GM23338 (cell line): ENCODE data around the gene GRID2IP. TPM values are rescaled to one million over a fixed set of nuclear protein-coding genes. Genes with fewer than 3 reads are reported as not detected.

Experiments used
- ATAC-seq: fragments of 200-7000 bp; cut with Tn5 transposase; 3 replicates; pipeline ENCODE4 v1.9.1; 2020
- DNase-seq: peaks from one replicate; pipeline ENCODE4 v3.0.0-alpha.2; 2015; ENCODE audit warnings: low spot score
- H2AFZ ChIP-seq: fragments of 200-600 bp; sonication (generic); 2 replicates; pipeline ENCODE4 v1.8.0; 2016; ENCODE audit warnings: antibody characterized with exemption, mild to moderate bottlenecking, moderate library complexity
- H3F3A ChIP-seq: fragments of 200-600 bp; sonication (generic); replicated peaks from 2 replicates; pipeline ENCODE4 v1.8.0; 2017; ENCODE audit warnings: antibody characterized with exemption, mixed run types, low read depth
- H3K27ac ChIP-seq: fragments of 200-600 bp; sonication (generic); 2 replicates; pipeline ENCODE4 v1.6.1; 2016; ENCODE audit warnings: low read depth
- H3K27me3 ChIP-seq: fragments of 200-600 bp; sonication (generic); 2 replicates; pipeline ENCODE4 v1.8.0; 2016; ENCODE audit warnings: mild to moderate bottlenecking, mixed run types, moderate library complexity; ENCODE audit not compliant: insufficient read depth
- H3K36me3 ChIP-seq: fragments of 200-600 bp; sonication (generic); 2 replicates; pipeline ENCODE4 v1.8.0; 2016; ENCODE audit warnings: mild to moderate bottlenecking; ENCODE audit not compliant: insufficient read depth
- H3K4me1 ChIP-seq: fragments of 200-600 bp; sonication (generic); 2 replicates; pipeline ENCODE4 v1.8.0; 2016; ENCODE audit warnings: mild to moderate bottlenecking, moderate library complexity; ENCODE audit not compliant: insufficient read depth
- H3K4me2 ChIP-seq: fragments of 200-600 bp; sonication (generic); 2 replicates; pipeline ENCODE4 v1.7.1; 2017; ENCODE audit warnings: mixed run types
- H3K4me3 ChIP-seq: fragments of 200-600 bp; sonication (generic); 2 replicates; pipeline ENCODE4 v1.6.1; 2016; ENCODE audit warnings: mixed run types
- H3K79me2 ChIP-seq: fragments of 200-600 bp; sonication (generic); replicated peaks from 2 replicates; pipeline ENCODE4 v1.8.0; 2017; ENCODE audit warnings: mild to moderate bottlenecking; ENCODE audit not compliant: insufficient read depth
- H3K9me2 ChIP-seq: fragments of 200-600 bp; sonication (generic); 2 replicates; pipeline ENCODE4 v1.8.0; 2017; ENCODE audit not compliant: insufficient read depth
- H4K20me1 ChIP-seq: fragments of 200-600 bp; sonication (generic); replicated peaks from 2 replicates; pipeline ENCODE4 v1.8.0; 2017; ENCODE audit warnings: mild to moderate bottlenecking; ENCODE audit not compliant: insufficient read depth
- H3K27ac Mint-ChIP-seq: 2 replicates; pipeline ENCODE4 v1.8.0; 2020; ENCODE audit warnings: inconsistent platforms, mild to moderate bottlenecking, moderate library complexity, mixed read lengths
- H3K27me3 Mint-ChIP-seq: 3 replicates; pipeline ENCODE4 v1.8.0; 2022; ENCODE audit warnings: low read depth, mild to moderate bottlenecking, moderate library complexity, mixed read lengths, inconsistent platforms; ENCODE audit not compliant: insufficient read depth, poor library complexity
- H3K36me3 Mint-ChIP-seq: 3 replicates; pipeline ENCODE4 v1.8.0; 2021; ENCODE audit warnings: low read depth, mild to moderate bottlenecking, inconsistent platforms, moderate library complexity, mixed read lengths
- H3K4me1 Mint-ChIP-seq: 3 replicates; pipeline ENCODE4 v1.8.0; 2020; ENCODE audit warnings: mild to moderate bottlenecking, inconsistent platforms, mixed read lengths
- H3K4me3 Mint-ChIP-seq: 3 replicates; pipeline ENCODE4 v1.8.0; 2021; ENCODE audit warnings: moderate library complexity, mild to moderate bottlenecking, inconsistent platforms, mixed read lengths
- H3K9me3 Mint-ChIP-seq: 3 replicates; pipeline ENCODE4 v1.8.0; 2020; ENCODE audit warnings: moderate library complexity, mild to moderate bottlenecking, inconsistent platforms, mixed read lengths
- CREB1 ChIP-seq: fragments of 250-450 bp; sonication (Bioruptor Pico); IDR thresholded peaks from 2 replicates; pipeline ENCODE4 v1.5.0; 2020; ENCODE audit warnings: low read depth, mild to moderate bottlenecking, moderate library complexity
- CTCF ChIP-seq, 2 experiments: fragments of 200-600 bp in 1 of 2; sonication (generic) in 1 of 2; conservative IDR thresholded peaks; 2 replicates each; pipeline versions ENCODE4 v1.5.1 to v1.6.1; 2016 to 2017; ENCODE audit warnings: antibody characterized with exemption in 2 of 2, low read depth in 2 of 2, mild to moderate bottlenecking in 2 of 2, moderate library complexity in 1 of 2
- ETS1 ChIP-seq: IDR thresholded peaks from 2 replicates; pipeline ENCODE4 v1.6.1; 2016; ENCODE audit warnings: antibody characterized with exemption
- EZH2 ChIP-seq: fragments of 200-600 bp; sonication (generic); IDR thresholded peaks from one replicate; pipeline ENCODE4 v1.8.0; 2017; ENCODE audit warnings: antibody characterized with exemption, mild to moderate bottlenecking, low read depth; ENCODE audit not compliant: unreplicated experiment
- EZH2phosphoT487 ChIP-seq: fragments of 200-600 bp; sonication (generic); IDR thresholded peaks from one replicate; pipeline ENCODE4 v1.8.1; 2018; ENCODE audit warnings: antibody characterized with exemption; ENCODE audit not compliant: unreplicated experiment
- JUNB ChIP-seq: IDR thresholded peaks from one replicate; pipeline ENCODE4 v1.6.1; 2016; ENCODE audit warnings: antibody characterized with exemption; ENCODE audit not compliant: unreplicated experiment
- REST ChIP-seq: IDR thresholded peaks from one replicate; pipeline ENCODE4 v1.6.1; 2018; ENCODE audit warnings: antibody characterized with exemption; ENCODE audit not compliant: unreplicated experiment
- polyA plus RNA-seq: library from polyadenylated mRNA; unstranded; fragments of >200 nt; fragmentation: Nextera tagmentation; extraction: Ambion mirVana; gene quantifications from 2 replicates; pipeline ENCODE4 v1.2.1, GENCODE V29; 2016
- total RNA-seq: library from RNA; depleted of rRNA; stranded (reverse); fragments of >200 nt; shearing (Covaris generic); gene quantifications from 2 replicates; pipeline ENCODE4 v1.2.3, GENCODE V29; 2014

Gene GRID2IP
- total and polyA plus RNA-seq, 2 experiments from 2014 or later, result 0.73 to 1.5 TPM

GRCh38 chr7:6512892-6513291 is 38.4 kb downstream of the GRID2IP start (continued):
- no peak for TF ChIP-seq EZH2phosphoT487
- TF ChIP-seq REST, result no peak

- H3K27ac Mint-ChIP-seq, result no peak overlapping the region
- no peak overlapping the region for H3K4me2 ChIP-seq
- H3K4me1 ChIP-seq, result no peaks in the 10 kb centered on the region
- H3K36me3 Mint-ChIP-seq, result peaks cover 7% of the 10 kb centered on the region; the same call in 1 of the 3 replicates
- H4K20me1 ChIP-seq, result no peaks in the 10 kb centered on the region
- no peaks in the 10 kb centered on the region; the same call in 2 of the 3 replicates for H3K4me1 Mint-ChIP-seq
- H3K27me3 ChIP-seq, result no peaks in the 10 kb centered on the region
- H3K79me2 ChIP-seq, result no peaks in the 10 kb centered on the region
- no peaks in the 10 kb centered on the region for H3K9me3 Mint-ChIP-seq
- ATAC-seq (no peak), DNase-seq (no peak)
- TF ChIP-seq CTCF (conservative IDR thresholded peaks at IDR 0.05; ENCODE audit: low read depth in 2 of 2), result peak in 1 of 2 experiments; percentile 18; a peak in 2 of 4 replicates
- no peak for TF ChIP-seq EZH2
- TF ChIP-seq CREB1 (CRISPR knock-in tag), result no peak
- no peak for TF ChIP-seq ETS1
- TF ChIP-seq REST, result no peak
- no peak for TF ChIP-seq EZH2phosphoT487
- no peak for TF ChIP-seq JUNB
- no peaks in the 10 kb centered on the region for H3K9me2 ChIP-seq
- H3F3A ChIP-seq, result no peaks in the 10 kb centered on the region
- peaks cover 8% of the 10 kb centered on the region for H3K27me3 Mint-ChIP-seq
- H3K4me3 Mint-ChIP-seq, result no peak overlapping the region
- no peak overlapping the region for H3K27ac ChIP-seq
- no peak overlapping the region for H3K4me3 ChIP-seq
- no peaks in the 10 kb centered on the region for H3K36me3 ChIP-seq
- no peak overlapping the region for H2AFZ ChIP-seq
Measured at GRCh38 chr7:6510476-6511133, 40.7 kb downstream of the GRID2IP start.
